Uterus (tissue), 4 donors: Measurements from ENCODE around the gene PAM. TPM values are rescaled to one million over a fixed set of nuclear protein-coding genes. Genes with fewer than 3 reads are reported as not detected.
"Not testable (repeated sequence)": the region's sequence is repeated elsewhere in the genome, so short reads cannot be mapped to it uniquely, and the experiment has no call there.

Source experiments
- DNase-seq, 2 donors: peaks; one replicate each; pipeline ENCODE4 v3.0.0-alpha.2; 2019 to 2020
- H3K27ac ChIP-seq, 2 donors: fragments of 200-600 bp; sonication (generic); 1 replicate in 1 of 2; 2 replicates in 1 of 2; pipeline ENCODE4 v1.5.1; 2016 to 2018
- H3K27me3 ChIP-seq, 2 donors: fragments of 200-600 bp; sonication (generic); one replicate each; pipeline ENCODE4 v1.5.1; 2018 to 2019; ENCODE audit warnings: control low read depth in 1 of 2
- H3K36me3 ChIP-seq, 2 donors: fragments of 200-600 bp; sonication (generic); one replicate each; pipeline ENCODE4 v1.5.1; 2019; ENCODE audit warnings: control low read depth in 1 of 2
- H3K4me1 ChIP-seq, 2 donors: fragments of 200-600 bp; sonication (generic); one replicate each; pipeline ENCODE4 v1.5.1; 2018 to 2019; ENCODE audit warnings: control low read depth in 1 of 2
- H3K4me3 ChIP-seq, 2 donors: fragments of 200-600 bp; sonication (generic); 1 replicate in 1 of 2; 2 replicates in 1 of 2; pipeline ENCODE4 v1.5.1; 2018 to 2019; ENCODE audit warnings: mild to moderate bottlenecking in 1 of 2
- H3K9me3 ChIP-seq, 2 donors: fragments of 200-600 bp; sonication (generic); one replicate each; pipeline ENCODE4 v1.5.1; 2019; ENCODE audit warnings: control low read depth in 1 of 2
- CTCF ChIP-seq, 4 experiments: fragments of 200-600 bp in 2 of 4; fragments of 450-650 bp in 2 of 4; sonication (generic) in 2 of 4; IDR thresholded peaks; one replicate each; pipeline ENCODE4 v1.5.1; 2016 to 2019; ENCODE audit warnings: antibody characterized with exemption in 4 of 4, mild to moderate bottlenecking in 2 of 4, moderate library complexity in 1 of 4
- POLR2A ChIP-seq, 2 donors: fragments of 450-650 bp; IDR thresholded peaks; one replicate each; pipeline ENCODE4 v1.6.1; 2016; ENCODE audit warnings: antibody characterized with exemption in 2 of 2, mild to moderate bottlenecking in 1 of 2, moderate library complexity in 1 of 2
- intact Hi-C: fragments of 100-400 bp; cut with DNase I; formaldehyde crosslinking; loops from one replicate; pipeline ENCODE4 v1.15.1; 2023; ENCODE audit warnings: low total_unique reads
- total RNA-seq, 4 donors: library from RNA; depleted of rRNA in 3 of 4; stranded (reverse); fragments of >200 nt in 3 of 4; gene quantifications; one replicate each; pipeline versions ENCODE4 v1.1.0 to v1.2.4, GENCODE V29; 2014 to 2023
- donor health status: DM: yes; HTN: yes; CAD: no.

Gene PAM
- total RNA-seq, 4 donors from 2014 or later = 101 to 502 (median 168) TPM

GRCh38 chr5:102903074-102903871, 148.2 kb downstream of the PAM start:
- no peak for DNase-seq
- H3K36me3 ChIP-seq = no peaks in the 10 kb centered on the region
- H3K4me1 ChIP-seq = no peaks in the 10 kb centered on the region
- intact Hi-C loops = no loop called here
- TF ChIP-seq POLR2A (IDR thresholded peaks at IDR 0.05) (no peak), CTCF (IDR thresholded peaks at IDR 0.05) (no peak)
- no peak overlapping the region for H3K4me3 ChIP-seq
- H3K9me3 ChIP-seq = no peaks in the 10 kb centered on the region
- no peaks in the 10 kb centered on the region for H3K27me3 ChIP-seq
- H3K27ac ChIP-seq = no peak overlapping the region

GRCh38 chr5:102905056-102905455, 150.0 kb downstream of the PAM start:
- no peaks in the 10 kb centered on the region for H3K27me3 ChIP-seq
- intact Hi-C loops = no loop called here
- no peak for DNase-seq
- TF ChIP-seq CTCF (IDR thresholded peaks at IDR 0.05) = no peak
- no peak for TF ChIP-seq POLR2A (IDR thresholded peaks at IDR 0.05)
- no peak overlapping the region for H3K27ac ChIP-seq
- H3K4me1 ChIP-seq = no peaks in the 10 kb centered on the region
- H3K36me3 ChIP-seq = no peaks in the 10 kb centered on the region
- H3K9me3 ChIP-seq = no peaks in the 10 kb centered on the region
- no peak overlapping the region for H3K4me3 ChIP-seq

- H3K4me3 ChIP-seq, H3K4me1 ChIP-seq, H3K9me3 ChIP-seq, DNase-seq, H3K27me3 ChIP-seq, H3K36me3 ChIP-seq, intact Hi-C loops, H3K27ac ChIP-seq: not testable (repeated sequence)
Observed at GRCh38 chr5:102907099-102907498, 152.0 kb downstream of the PAM start.

- no peak for TF ChIP-seq CTCF (IDR thresholded peaks at IDR 0.05)
- no peak for TF ChIP-seq POLR2A (IDR thresholded peaks at IDR 0.05)
- no peak overlapping the region for H3K27ac ChIP-seq
Observed at GRCh38 chr5:102910240-102911226, 155.4 kb downstream of the PAM start.

GRCh38 chr5:102911973-102912372, 156.9 kb downstream of the PAM start:
- intact Hi-C loops = no loop called here
- Histone ChIP-seq H3K27ac (peak overlapping the region in 1 of 2 donors; percentile 13), H3K27me3 (no peaks in the 10 kb centered on the region), H3K9me3 (no peaks in the 10 kb centered on the region), H3K4me3 (no peak overlapping the region), H3K4me1 (no peaks in the 10 kb centered on the region), H3K36me3 (no peaks in the 10 kb centered on the region)
- DNase-seq = no peak
- no peak for TF ChIP-seq CTCF (IDR thresholded peaks at IDR 0.05)
- no peak for TF ChIP-seq POLR2A (IDR thresholded peaks at IDR 0.05)

More at GRCh38 chr5:102910240-102911226, 155.4 kb downstream of the PAM start:
- Histone ChIP-seq H3K4me3 (no peak overlapping the region), H3K4me1 (no peaks in the 10 kb centered on the region), H3K9me3 (no peaks in the 10 kb centered on the region), H3K27me3 (no peaks in the 10 kb centered on the region), H3K36me3 (no peaks in the 10 kb centered on the region)
- no peak for DNase-seq
- intact Hi-C loops = no loop called here
